GM08714 (cell line): ENCODE results near the gene RLIM.
A peak's percentile ranks its signal among the peaks of the same experiment; 100 is the strongest.
"Not testable (repeated sequence)": the region's sequence is repeated elsewhere in the genome, so short reads cannot be mapped to it uniquely, and the experiment has no call there.

ENCODE experiments used
- H3K4me3 ChIP-seq: fragments of 200-500 bp; sonication (Bioruptor generic); 2 replicates; pipeline ENCODE4 v1.5.1; 2014; ENCODE audit warnings: mild to moderate bottlenecking, low read length, inconsistent platforms
- ZNF274 ChIP-seq: IDR thresholded peaks from 2 replicates; pipeline ENCODE4 v1.6.1; 2012; ENCODE audit warnings: mild to moderate bottlenecking, low read depth, low read length

Gene RLIM

GRCh38 chrX:74614093-74614909 lies at the start of gene RLIM:
RLIM (minus strand) TSS chrX:74614624; CDS start chrX:74595977, 18,647 bp downstream.
- H3K4me3 ChIP-seq, result peak within 1 kb of the TSS; percentile 90
- no peak for TF ChIP-seq ZNF274

GRCh38 chrX:74656079-74656745 lies 41.8 kb upstream of the RLIM start:
- no peak for TF ChIP-seq ZNF274
- no peak overlapping the region for H3K4me3 ChIP-seq

- not testable (repeated sequence) for H3K4me3 ChIP-seq
These were observed 40.5 kb upstream of the RLIM start for GRCh38 chrX:74654953-74655352.

GRCh38 chrX:74636749-74637314 lies 22.4 kb upstream of the RLIM start:
- TF ChIP-seq ZNF274, result no peak
- no peak overlapping the region for H3K4me3 ChIP-seq

GRCh38 chrX:74613370-74614092 lies 893 bp downstream of the RLIM start:
- peak overlapping the region; percentile 90 for H3K4me3 ChIP-seq
- TF ChIP-seq ZNF274, result no peak

- TF ChIP-seq ZNF274, result no peak
- H3K4me3 ChIP-seq, result no peak overlapping the region
These were observed 7.6 kb downstream of the RLIM start for GRCh38 chrX:74606799-74607198.

GRCh38 chrX:74606342-74606741 lies 8.1 kb downstream of the RLIM start:
- no peak for TF ChIP-seq ZNF274
- H3K4me3 ChIP-seq, result no peak overlapping the region

GRCh38 chrX:74603040-74603439 lies 11.4 kb downstream of the RLIM start:
- no peak overlapping the region for H3K4me3 ChIP-seq
- no peak for TF ChIP-seq ZNF274

GRCh38 chrX:74602142-74602541 lies 12.3 kb downstream of the RLIM start:
- TF ChIP-seq ZNF274, result no peak
- no peak overlapping the region for H3K4me3 ChIP-seq

GRCh38 chrX:74593593-74593992 lies 20.8 kb downstream of the RLIM start:
- no peak overlapping the region for H3K4me3 ChIP-seq
- no peak for TF ChIP-seq ZNF274

GRCh38 chrX:74585766-74586165 lies 28.7 kb downstream of the RLIM start:
- TF ChIP-seq ZNF274, result no peak
- no peak overlapping the region for H3K4me3 ChIP-seq

GRCh38 chrX:74579597-74580198 lies 34.7 kb downstream of the RLIM start:
- no peak overlapping the region for H3K4me3 ChIP-seq
- TF ChIP-seq ZNF274, result no peak

- H3K4me3 ChIP-seq, result no peak overlapping the region
- no peak for TF ChIP-seq ZNF274
These were observed 36.3 kb downstream of the RLIM start for GRCh38 chrX:74578137-74578536.

GRCh38 chrX:74557378-74557777 lies 57.0 kb downstream of the RLIM start:
- no peak for TF ChIP-seq ZNF274

GRCh38 chrX:74551934-74552333 lies 62.5 kb downstream of the RLIM start:
- TF ChIP-seq ZNF274, result no peak
- no peak overlapping the region for H3K4me3 ChIP-seq

More at GRCh38 chrX:74557378-74557777, 57.0 kb downstream of the RLIM start:
- H3K4me3 ChIP-seq, result no peak overlapping the region
